GM03348 (cell line): ENCODE results near the gene TOP1.
"Not testable (repeated sequence)": the region's sequence is repeated elsewhere in the genome, so short reads cannot be mapped to it uniquely, and the experiment has no call there.

Source experiments
- DNase-seq: peaks from one replicate; pipeline ENCODE4 v3.0.0; 2012; ENCODE audit warnings: low spot score

The TOP1 gene

GRCh38 chr20:41132388-41132775, 103.8 kb downstream of the TOP1 start:
- DNase-seq, result not testable (repeated sequence)

GRCh38 chr20:41133709-41134361, 105.2 kb downstream of the TOP1 start:
- DNase-seq, result no peak

- DNase-seq, result no peak
Observed at GRCh38 chr20:41134362-41135186, 106.0 kb downstream of the TOP1 start.

GRCh38 chr20:41135187-41135887, 106.7 kb downstream of the TOP1 start:
- DNase-seq, result peak; percentile 22

- no peak for DNase-seq
Observed at GRCh38 chr20:41135888-41136679, 107.5 kb downstream of the TOP1 start.

GRCh38 chr20:41136680-41137613, 108.3 kb downstream of the TOP1 start, which contains the start of gene PLCG1:
TSS of gene PLCG1 (plus strand) at chr20:41137543. CDS start at chr20:41137642, 99 bp downstream.
- DNase-seq, result peak; percentile 99

- DNase-seq, result peak; percentile 83
Observed at GRCh38 chr20:41137614-41138474, 109.2 kb downstream of the TOP1 start.

- DNase-seq, result peak; percentile 39
Observed at GRCh38 chr20:41138475-41139226, 110.0 kb downstream of the TOP1 start.

- no peak for DNase-seq
Observed at GRCh38 chr20:41139227-41140093, 110.8 kb downstream of the TOP1 start.

- DNase-seq, result no peak
Observed at GRCh38 chr20:41140226-41141133, 111.9 kb downstream of the TOP1 start.

GRCh38 chr20:41141153-41141815, 112.7 kb downstream of the TOP1 start:
- peak; percentile 28 for DNase-seq

- no peak for DNase-seq
Observed at GRCh38 chr20:41142245-41142644, 113.6 kb downstream of the TOP1 start.

GRCh38 chr20:41142919-41143318, 114.3 kb downstream of the TOP1 start:
- no peak for DNase-seq

- no peak for DNase-seq
Observed at GRCh38 chr20:41143354-41143753, 114.7 kb downstream of the TOP1 start.

- no peak for DNase-seq
Observed at GRCh38 chr20:41145317-41145716, 116.7 kb downstream of the TOP1 start.

GRCh38 chr20:41145821-41146620, 117.4 kb downstream of the TOP1 start:
- peak; percentile 29 for DNase-seq
